Mesenchymal stem cell (in vitro differentiated cells and primary cell): ENCODE measurements around the gene RNU1-2. TPM values are rescaled to one million over a fixed set of nuclear protein-coding genes. Genes with fewer than 3 reads are reported as not detected.
"Not testable (repeated sequence)": the region's sequence is repeated elsewhere in the genome, so short reads cannot be mapped to it uniquely, and the experiment has no call there.

Source experiments
- DNase-seq: peaks from one replicate; pipeline ENCODE4 v3.0.0-alpha.2; 2013
- H2AFZ ChIP-seq: one replicate; pipeline ENCODE4 v1.6.1; 2013; ENCODE audit warnings: low read depth, mild to moderate bottlenecking, control low read depth, inconsistent platforms, low read length, moderate library complexity
- H2AK5ac ChIP-seq: 2 replicates; pipeline ENCODE4 v1.6.1; 2013; ENCODE audit warnings: low read length, moderate library complexity, mild to moderate bottlenecking, inconsistent platforms; ENCODE audit not compliant: severe bottlenecking
- H2BK120ac ChIP-seq: one replicate; pipeline ENCODE4 v1.6.1; 2013; ENCODE audit warnings: low read depth, mild to moderate bottlenecking, inconsistent platforms, low read length, moderate library complexity
- H2BK12ac ChIP-seq, 2 experiments: one replicate each; pipeline ENCODE4 v1.6.1; 2013; ENCODE audit warnings: inconsistent platforms in 2 of 2, low read length in 2 of 2, mild to moderate bottlenecking in 2 of 2, moderate library complexity in 2 of 2, control low read depth in 1 of 2
- H2BK15ac ChIP-seq: one replicate; pipeline ENCODE4 v1.6.1; 2013; ENCODE audit warnings: mild to moderate bottlenecking, low read depth, inconsistent platforms; ENCODE audit not compliant: poor library complexity, severe bottlenecking
- H2BK5ac ChIP-seq: 2 replicates; pipeline ENCODE4 v1.6.1; 2013; ENCODE audit warnings: low read depth, mild to moderate bottlenecking, low read length, control low read depth, inconsistent platforms; ENCODE audit not compliant: poor library complexity, severe bottlenecking
- H3K14ac ChIP-seq, 2 experiments: one replicate each; pipeline ENCODE4 v1.6.1; 2013; ENCODE audit warnings: inconsistent platforms in 2 of 2, low read length in 2 of 2, control low read depth in 1 of 2, mild to moderate bottlenecking in 1 of 2, moderate library complexity in 1 of 2
- H3K18ac ChIP-seq, 2 experiments: one replicate each; pipeline ENCODE4 v1.6.1; 2013; ENCODE audit warnings: inconsistent platforms in 2 of 2, low read length in 2 of 2, control low read depth in 1 of 2, low read depth in 1 of 2, mild to moderate bottlenecking in 1 of 2
- H3K23ac ChIP-seq, 2 experiments: one replicate each; pipeline ENCODE4 v1.6.1; 2013; ENCODE audit warnings: inconsistent platforms in 2 of 2, low read length in 2 of 2, mild to moderate bottlenecking in 2 of 2, moderate library complexity in 2 of 2, control low read depth in 1 of 2
- H3K27ac ChIP-seq: 2 replicates; pipeline ENCODE4 v1.5.1; 2013; ENCODE audit warnings: mild to moderate bottlenecking, moderate library complexity, low read length, control low read depth, inconsistent platforms; ENCODE audit not compliant: poor library complexity, severe bottlenecking
- H3K27me3 ChIP-seq, 2 experiments: 2 replicates each; pipeline versions ENCODE4 v1.6.1 to v1.7.0; 2013; ENCODE audit warnings: low read length in 2 of 2, mild to moderate bottlenecking in 2 of 2, moderate library complexity in 2 of 2, control low read depth in 1 of 2, inconsistent platforms in 1 of 2; ENCODE audit not compliant: control insufficient read depth in 1 of 2, insufficient read depth in 1 of 2
- H3K36me3 ChIP-seq, 2 experiments: 2 replicates each; pipeline versions ENCODE4 v1.6.1 to v1.7.0; 2013; ENCODE audit warnings: low read length in 2 of 2, control low read depth in 1 of 2, inconsistent platforms in 1 of 2, low read depth in 1 of 2, mild to moderate bottlenecking in 1 of 2; ENCODE audit not compliant: insufficient read depth in 2 of 2, control insufficient read depth in 1 of 2
- H3K4ac ChIP-seq, 2 experiments: one replicate each; pipeline ENCODE4 v1.6.1; 2013; ENCODE audit warnings: inconsistent platforms in 2 of 2, low read length in 2 of 2, mild to moderate bottlenecking in 2 of 2, moderate library complexity in 2 of 2, control low read depth in 1 of 2, low read depth in 1 of 2
- H3K4me1 ChIP-seq: 2 replicates; pipeline ENCODE4 v1.6.1; 2013; ENCODE audit warnings: low read depth, low read length, control low read depth; ENCODE audit not compliant: control insufficient read depth, insufficient read depth
- H3K4me2 ChIP-seq: 2 replicates; pipeline ENCODE4 v1.6.1; 2013; ENCODE audit warnings: low read length, mild to moderate bottlenecking, inconsistent platforms; ENCODE audit not compliant: poor library complexity, severe bottlenecking
- H3K4me3 ChIP-seq, 2 experiments: 2 replicates each; pipeline versions ENCODE4 v1.5.1 to v1.7.0; 2013; ENCODE audit warnings: low read length in 2 of 2, mild to moderate bottlenecking in 2 of 2, control low read depth in 1 of 2, low read depth in 1 of 2; ENCODE audit not compliant: insufficient read depth in 1 of 2
- H3K79me1 ChIP-seq: replicated peaks from 2 replicates; pipeline ENCODE4 v1.6.1; 2013; ENCODE audit warnings: mild to moderate bottlenecking, control low read depth, low read length, inconsistent platforms; ENCODE audit not compliant: poor library complexity, severe bottlenecking
- H3K9ac ChIP-seq: 2 replicates; pipeline ENCODE4 v1.7.0; 2013; ENCODE audit warnings: mild to moderate bottlenecking, low read length, moderate library complexity
- H3K9me3 ChIP-seq: 2 replicates; pipeline ENCODE4 v1.7.0; 2013; ENCODE audit warnings: mild to moderate bottlenecking, low read length; ENCODE audit not compliant: control insufficient read depth
- H4K8ac ChIP-seq: one replicate; pipeline ENCODE4 v1.6.1; 2013; ENCODE audit warnings: inconsistent platforms, mild to moderate bottlenecking, low read length, moderate library complexity
- H4K91ac ChIP-seq: one replicate; pipeline ENCODE4 v1.6.1; 2013; ENCODE audit warnings: mild to moderate bottlenecking, low read length, inconsistent platforms
- WGBS: methylation state at CpG from one replicate; pipeline ENCODE4 v1.1.7; 2013; ENCODE audit warnings: mixed read lengths; 5-methylcytosine and 5-hydroxymethylcytosine counted together
- polyA plus RNA-seq, 2 experiments: library from polyadenylated mRNA; stranded (reverse); fragments of 200-250 nt; gene quantifications; one replicate each; pipeline ENCODE4 v1.2.3, GENCODE V29; 2013

The RNU1-2 gene
- not detected for polyA plus RNA-seq (2013, experiment 1 of 2)
- polyA plus RNA-seq (2013, experiment 2 of 2), result not detected

DNA sequence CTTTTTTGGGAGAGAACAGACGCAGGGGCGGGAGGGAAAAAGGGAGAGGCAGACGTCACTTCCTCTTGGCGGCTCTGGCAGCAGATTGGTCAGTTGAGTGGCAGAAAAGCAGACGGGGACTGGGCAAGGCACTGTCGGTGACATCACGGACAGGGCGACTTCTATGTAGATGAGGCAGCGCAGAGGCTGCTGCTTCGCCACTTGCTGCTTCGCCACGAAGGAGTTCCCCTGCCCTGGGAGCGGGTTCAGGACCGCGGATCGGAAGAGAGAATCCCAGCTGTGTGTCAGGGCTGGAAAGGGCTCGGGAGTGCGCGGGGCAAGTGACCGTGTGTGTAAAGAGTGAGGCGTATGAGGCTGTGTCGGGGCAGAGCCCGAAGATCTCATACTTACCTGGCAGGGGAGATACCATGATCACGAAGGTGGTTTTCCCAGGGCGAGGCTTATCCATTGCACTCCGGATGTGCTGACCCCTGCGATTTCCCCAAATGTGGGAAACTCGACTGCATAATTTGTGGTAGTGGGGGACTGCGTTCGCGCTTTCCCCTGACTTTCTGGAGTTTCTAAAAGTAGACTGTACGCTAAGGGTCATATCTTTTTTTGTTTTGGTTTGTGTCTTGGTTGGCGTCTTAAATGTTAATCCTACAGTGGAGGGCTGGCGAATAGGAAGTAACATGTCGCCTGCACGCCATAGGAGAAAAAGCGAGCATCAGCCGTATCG is at the start of gene RNU1-2:
Gene RNU1-2, plus strand, starts transcription at position 383 of the 718 bp plus-strand sequence.
- not testable (repeated sequence) for H2BK12ac ChIP-seq

DNA sequence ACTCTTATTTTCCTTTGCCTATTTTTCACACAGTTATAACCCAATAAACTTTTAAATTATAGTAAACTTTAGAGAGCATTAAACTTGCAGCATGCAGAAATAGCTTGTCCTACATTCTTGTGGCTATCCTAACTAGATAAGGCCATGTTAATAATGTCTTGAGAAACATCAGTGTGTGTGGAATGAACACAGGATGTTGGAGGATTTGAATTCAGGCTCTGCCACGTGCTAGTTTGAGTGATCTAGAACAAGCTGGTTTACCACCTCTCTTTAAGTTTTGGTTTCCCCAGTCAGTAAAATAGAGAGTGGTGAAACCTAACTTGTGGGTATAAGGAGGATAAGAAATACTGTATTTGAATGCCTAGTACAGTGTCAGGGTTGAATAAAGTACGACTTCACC is 39.6 kb upstream of the RNU1-2 start:
- not testable (repeated sequence) for H4K91ac ChIP-seq, H3K4me1 ChIP-seq, H3K14ac ChIP-seq, H3K79me1 ChIP-seq, H2BK5ac ChIP-seq, H3K9me3 ChIP-seq, H3K4me3 ChIP-seq, H4K8ac ChIP-seq, H2BK12ac ChIP-seq, H3K36me3 ChIP-seq, H3K9ac ChIP-seq, H3K27me3 ChIP-seq, DNase-seq, H3K18ac ChIP-seq, H3K23ac ChIP-seq, H2BK120ac ChIP-seq, H2AK5ac ChIP-seq, H3K27ac ChIP-seq, H3K4me2 ChIP-seq, H3K4ac ChIP-seq, H2AFZ ChIP-seq, H2BK15ac ChIP-seq
- 100% methylated on average over 1 of the region's 2 CpGs for WGBS

More for the DNA sequence above, at the start of gene RNU1-2:
- H3K4me1 ChIP-seq, H2AK5ac ChIP-seq, H3K9me3 ChIP-seq, H3K79me1 ChIP-seq, H2BK15ac ChIP-seq, H3K23ac ChIP-seq, H2AFZ ChIP-seq, H3K27me3 ChIP-seq, H3K36me3 ChIP-seq: not testable (repeated sequence)
- peak within 1 kb of the TSS in 1 of 2 experiments; percentile 89 for H3K14ac ChIP-seq
- H3K18ac ChIP-seq, result peak within 1 kb of the TSS in 1 of 2 experiments; percentile 79
- peak; percentile 100 for DNase-seq
- H3K4me3 ChIP-seq, result peak within 1 kb of the TSS in 1 of 2 experiments; percentile 60
- peak within 1 kb of the TSS in 1 of 2 experiments; percentile 82 for H3K4ac ChIP-seq
- peak within 1 kb of the TSS; percentile 31 for H3K4me2 ChIP-seq
- peak within 1 kb of the TSS; percentile 88 for H3K9ac ChIP-seq
- peak within 1 kb of the TSS; percentile 100 for H2BK5ac ChIP-seq
- H4K8ac ChIP-seq, result peak within 1 kb of the TSS; percentile 70
- peak within 1 kb of the TSS; percentile 19 for H2BK120ac ChIP-seq
- H4K91ac ChIP-seq, result peak within 1 kb of the TSS; percentile 67
- peak within 1 kb of the TSS; percentile 81 for H3K27ac ChIP-seq
- WGBS, result 0% methylated on average over 8 of the region's 39 CpGs

DNA sequence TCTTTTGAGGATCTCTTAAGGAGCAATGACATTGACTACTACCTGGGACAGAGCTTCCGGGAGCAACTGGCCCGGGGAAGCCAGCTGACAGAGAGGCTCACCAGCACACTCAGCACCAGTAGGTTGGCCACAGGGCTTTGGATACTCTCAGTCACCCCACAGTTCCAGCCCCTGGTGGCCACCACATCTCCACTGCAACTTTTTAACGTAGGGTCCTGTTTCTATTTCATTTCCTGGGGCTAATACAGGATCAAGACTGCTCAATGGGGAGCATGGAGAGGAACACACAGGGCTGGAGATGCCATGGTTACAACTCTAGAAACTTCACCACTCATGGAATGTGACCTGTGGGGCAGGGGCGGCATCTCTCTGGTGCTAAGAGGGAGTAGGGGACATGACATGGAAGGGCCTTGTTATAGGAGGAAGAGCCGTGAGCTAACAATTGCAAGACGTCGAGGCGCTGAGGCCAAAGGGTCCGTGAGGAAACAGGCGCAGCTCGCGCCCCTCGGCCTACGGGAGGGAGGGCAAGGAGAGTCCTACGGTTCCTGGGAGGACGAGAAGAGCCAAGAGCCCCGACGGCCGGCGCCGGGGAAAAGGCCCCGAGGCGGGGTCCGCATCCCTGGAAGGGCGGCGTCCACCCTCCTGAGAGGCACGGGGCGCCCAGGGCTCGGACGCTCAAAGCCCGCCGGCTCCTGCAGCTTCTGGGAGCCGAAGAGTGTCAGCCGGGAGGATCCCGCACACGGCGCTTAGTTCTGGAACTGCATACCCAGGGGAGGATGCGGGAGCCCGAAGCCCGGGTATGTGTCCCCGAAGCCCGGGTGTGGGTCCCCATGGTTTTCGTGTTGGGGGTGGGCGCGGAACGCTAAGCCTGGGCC is 36.4 kb upstream of the RNU1-2 start:
- H4K8ac ChIP-seq, H3K23ac ChIP-seq, H3K14ac ChIP-seq, H2BK5ac ChIP-seq, H3K9me3 ChIP-seq, H2AK5ac ChIP-seq, H4K91ac ChIP-seq, H3K4ac ChIP-seq, H2BK12ac ChIP-seq, H3K9ac ChIP-seq, H3K4me2 ChIP-seq, H3K36me3 ChIP-seq, H2BK15ac ChIP-seq, H3K27me3 ChIP-seq, H2BK120ac ChIP-seq, H3K79me1 ChIP-seq, H3K18ac ChIP-seq, H3K4me1 ChIP-seq, H3K27ac ChIP-seq, H3K4me3 ChIP-seq: not testable (repeated sequence)
- WGBS, result 15% methylated on average over 5 of the region's 46 CpGs
- peak overlapping the region; percentile 42 for H2AFZ ChIP-seq
- DNase-seq, result peak; percentile 7

DNA sequence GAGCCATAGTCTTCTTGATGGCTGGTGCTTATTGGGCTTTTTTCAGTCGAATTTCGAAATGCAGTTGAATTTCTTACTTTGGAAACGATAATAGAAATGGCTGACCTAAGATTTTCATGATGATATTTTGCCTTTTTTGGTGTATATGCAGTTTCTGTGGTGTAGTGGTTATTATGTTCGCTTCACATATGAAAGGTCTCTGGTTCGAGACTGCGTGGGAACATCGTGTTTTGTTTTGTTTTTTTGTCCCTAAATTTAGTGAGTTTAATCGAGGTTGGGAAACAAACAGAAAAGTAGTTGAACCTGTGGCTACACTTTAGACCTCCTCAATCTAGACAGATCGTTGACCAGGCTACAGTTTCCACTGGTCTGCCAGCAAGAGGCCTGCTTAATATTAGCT is 35.7 kb upstream of the RNU1-2 start:
- H4K8ac ChIP-seq, H2BK5ac ChIP-seq, H3K4me3 ChIP-seq, H3K27me3 ChIP-seq, H2AK5ac ChIP-seq, H3K27ac ChIP-seq, H3K14ac ChIP-seq, H3K9me3 ChIP-seq, H3K4me1 ChIP-seq, H2BK120ac ChIP-seq, H3K18ac ChIP-seq, H3K79me1 ChIP-seq, H2BK15ac ChIP-seq, H3K4me2 ChIP-seq, H4K91ac ChIP-seq, H3K23ac ChIP-seq, H3K36me3 ChIP-seq, H2BK12ac ChIP-seq, H2AFZ ChIP-seq, H3K9ac ChIP-seq, H3K4ac ChIP-seq: not testable (repeated sequence)
- peak; percentile 40 for DNase-seq
- 60% methylated on average over 2 of the region's 9 CpGs for WGBS
